SK-N-SH treated with all-trans-retinoic acid at 6 μM for 48 hours (cell line): ENCODE results near the gene RAB7A.

Source experiments
- ATAC-seq: fragments of 200-7000 bp; cut with Tn5 transposase; 3 replicates; pipeline ENCODE4 v1.9.1; 2020; ENCODE audit warnings: mild to moderate bottlenecking, moderate library complexity
- BACH2 ChIP-seq: fragments of 250-450 bp; sonication (Bioruptor Pico); IDR thresholded peaks from 2 replicates; pipeline ENCODE4 v1.9.0; 2021; ENCODE audit warnings: mild to moderate bottlenecking, borderline replicate concordance
- CREB5 ChIP-seq: fragments of 250-450 bp; sonication (Bioruptor Pico); IDR thresholded peaks from 2 replicates; pipeline ENCODE4 v1.5.1; 2020; ENCODE audit warnings: low read depth, mild to moderate bottlenecking, moderate library complexity
- CSRNP3 ChIP-seq: fragments of 250-450 bp; sonication (Bioruptor Pico); IDR thresholded peaks from 2 replicates; pipeline ENCODE4 v1.5.1; 2021; ENCODE audit warnings: mild to moderate bottlenecking, moderate library complexity
- ESRRG ChIP-seq: fragments of 250-450 bp; sonication (Bioruptor Pico); IDR thresholded peaks from 2 replicates; pipeline ENCODE4 v1.6.1; 2021; ENCODE audit warnings: mild to moderate bottlenecking
- ISL1 ChIP-seq: fragments of 250-450 bp; sonication (Bioruptor Pico); IDR thresholded peaks from 2 replicates; pipeline ENCODE4 v2.1.2; 2022; ENCODE audit warnings: mild to moderate bottlenecking, moderate library complexity
- OSR1 ChIP-seq: fragments of 250-450 bp; sonication (Bioruptor Pico); IDR thresholded peaks from 2 replicates; pipeline ENCODE4 v1.8.0; 2022; ENCODE audit warnings: moderate library complexity, mild to moderate bottlenecking, inconsistent platforms
- PATZ1 ChIP-seq: fragments of 250-450 bp; sonication (Bioruptor Pico); IDR thresholded peaks from 2 replicates; pipeline ENCODE4 v1.8.0; 2020; ENCODE audit warnings: mild to moderate bottlenecking, moderate library complexity, borderline replicate concordance
- POU6F1 ChIP-seq: fragments of 250-450 bp; sonication (Bioruptor Pico); IDR thresholded peaks from 2 replicates; pipeline ENCODE4 v1.8.0; 2021; ENCODE audit warnings: low read depth, mild to moderate bottlenecking, moderate library complexity, borderline replicate concordance
- SNAI2 ChIP-seq: fragments of 250-450 bp; sonication (Bioruptor Pico); IDR thresholded peaks from 2 replicates; pipeline ENCODE4 v1.5.0; 2020; ENCODE audit warnings: mild to moderate bottlenecking, moderate library complexity
- TOX ChIP-seq: fragments of 250-450 bp; sonication (Bioruptor Pico); IDR thresholded peaks from 2 replicates; pipeline ENCODE4 v1.8.0; 2021; ENCODE audit warnings: mild to moderate bottlenecking, moderate library complexity, borderline replicate concordance
- TSHZ2 ChIP-seq: fragments of 250-450 bp; sonication (Bioruptor Pico); IDR thresholded peaks from 2 replicates; pipeline ENCODE4 v1.5.0; 2020; ENCODE audit warnings: mild to moderate bottlenecking, moderate library complexity
- ZC3H10 ChIP-seq: fragments of 250-450 bp; sonication (Bioruptor Pico); IDR thresholded peaks from 2 replicates; pipeline ENCODE4 v1.5.1; 2021; ENCODE audit warnings: mild to moderate bottlenecking, moderate library complexity
- ZFP3 ChIP-seq: fragments of 250-450 bp; sonication (Bioruptor Pico); IDR thresholded peaks from 2 replicates; pipeline ENCODE4 v1.5.0; 2020; ENCODE audit warnings: mild to moderate bottlenecking, moderate library complexity
- ZNF565 ChIP-seq: fragments of 450-650 bp; formaldehyde crosslinking; conservative IDR thresholded peaks from 2 replicates; pipeline ENCODE4 v1.5.0; 2020; ENCODE audit warnings: low read depth, mild to moderate bottlenecking, moderate library complexity
- ZNF70 ChIP-seq: fragments of 450-650 bp; formaldehyde crosslinking; IDR thresholded peaks from 2 replicates; pipeline ENCODE4 v1.5.0; 2020; ENCODE audit warnings: mild to moderate bottlenecking, moderate library complexity
- ZNF8 ChIP-seq: fragments of 450-650 bp; formaldehyde crosslinking; IDR thresholded peaks from 2 replicates; pipeline ENCODE4 v1.5.0; 2020; ENCODE audit warnings: mild to moderate bottlenecking, moderate library complexity

RAB7A gene

GRCh38 chr3:128781164-128781563 lies 55.2 kb downstream of the RAB7A start:
- no peak for ATAC-seq
- no peak for TF ChIP-seq ZNF8 (CRISPR knock-in tag)
- TF ChIP-seq ZNF70 (CRISPR knock-in tag), result no peak
- TF ChIP-seq BACH2 (CRISPR knock-in tag), result no peak
- no peak for TF ChIP-seq ZNF565 (CRISPR knock-in tag)
- TF ChIP-seq CSRNP3 (CRISPR knock-in tag), result no peak
- TF ChIP-seq PATZ1 (CRISPR knock-in tag), result no peak
- no peak for TF ChIP-seq OSR1
- no peak for TF ChIP-seq POU6F1 (CRISPR knock-in tag)
- TF ChIP-seq ZC3H10 (CRISPR knock-in tag), result no peak
- TF ChIP-seq ISL1 (CRISPR knock-in tag), result no peak

- TF ChIP-seq ZFP3 (no peak), SNAI2 (CRISPR knock-in tag) (no peak), ZNF8 (CRISPR knock-in tag) (no peak), ZNF70 (CRISPR knock-in tag) (no peak)
Observed at GRCh38 chr3:128782282-128783146, 56.5 kb downstream of the RAB7A start.

GRCh38 chr3:128783774-128784173 lies 57.8 kb downstream of the RAB7A start:
- TF ChIP-seq PATZ1 (CRISPR knock-in tag) (no peak), TSHZ2 (CRISPR knock-in tag) (no peak), ZNF8 (CRISPR knock-in tag) (no peak), ESRRG (CRISPR knock-in tag) (no peak), POU6F1 (CRISPR knock-in tag) (no peak), OSR1 (no peak), ZFP3 (no peak), CREB5 (CRISPR knock-in tag) (no peak), TOX (CRISPR knock-in tag) (no peak), CSRNP3 (CRISPR knock-in tag) (no peak)
- no peak for ATAC-seq

More at GRCh38 chr3:128782282-128783146, 56.5 kb downstream of the RAB7A start:
- ATAC-seq, result no peak
